SK-N-SH (cell line): ENCODE results near the gene HLF. TPM values are rescaled to one million over a fixed set of nuclear protein-coding genes. Genes with fewer than 3 reads are reported as not detected.

ENCODE experiments used
- CTCF ChIA-PET: fragments of 300-600, 350-600 bp; formaldehyde crosslinking; extraction: SDS; loops from one replicate; lab custom pipeline; 2021; lab: Yijun Ruan, JAX
- POLR2A ChIA-PET: fragments of 350-600 bp; sonication (Branson Sonifier 250); formaldehyde crosslinking; extraction: SDS; loops from one replicate; lab custom pipeline; 2020; ENCODE audit warnings: antibody characterized with exemption, inconsistent platforms; lab: Yijun Ruan, JAX
- DNase-seq: peaks from one replicate; pipeline ENCODE4 v3.0.0; 2012
- H2AFZ ChIP-seq: fragments of 200-600 bp; sonication (generic); 2 replicates; pipeline ENCODE4 v1.8.1; 2016; ENCODE audit warnings: antibody characterized with exemption, mild to moderate bottlenecking, low read depth
- H3F3A ChIP-seq: fragments of 200-600 bp; sonication (generic); replicated peaks from 2 replicates; pipeline ENCODE3; 2016; ENCODE audit warnings: antibody characterized with exemption, mild to moderate bottlenecking; ENCODE audit not compliant: insufficient read depth
- H3K27ac ChIP-seq, 2 experiments: fragments of 200-500 bp in 1 of 2; fragments of 200-600 bp in 1 of 2; sonication (Bioruptor generic) in 1 of 2; sonication (generic), shearing (Covaris generic) in 1 of 2; 2 replicates each; pipeline versions ENCODE4 v1.5.1 to v1.6.1; 2014 to 2016; ENCODE audit warnings: low read depth in 2 of 2, inconsistent platforms in 1 of 2, low read length in 1 of 2, mild to moderate bottlenecking in 1 of 2, mixed read lengths in 1 of 2
- H3K27me3 ChIP-seq: fragments of 200-600 bp; sonication (generic), shearing (Covaris generic); 2 replicates; pipeline ENCODE4 v1.6.1; 2016; ENCODE audit warnings: mixed run types; ENCODE audit not compliant: insufficient read depth
- H3K36me3 ChIP-seq, 2 experiments: fragments of 200-500 bp in 1 of 2; fragments of 200-600 bp in 1 of 2; sonication (Bioruptor generic) in 1 of 2; sonication (generic) in 1 of 2; replicated peaks in 1 of 2; 2 replicates each; pipeline versions ENCODE3 to v1.5.1; 2014 to 2016; ENCODE audit warnings: low read length in 1 of 2, mild to moderate bottlenecking in 1 of 2; ENCODE audit not compliant: insufficient read depth in 2 of 2, control insufficient read depth in 1 of 2
- H3K4me1 ChIP-seq, 2 experiments: fragments of 200-500 bp in 1 of 2; fragments of 200-600 bp in 1 of 2; sonication (Bioruptor generic) in 1 of 2; sonication (generic), shearing (Covaris generic) in 1 of 2; 2 replicates each; pipeline versions ENCODE4 v1.5.1 to v1.6.1; 2014 to 2016; ENCODE audit warnings: low read depth in 1 of 2, low read length in 1 of 2, mixed run types in 1 of 2; ENCODE audit not compliant: insufficient read depth in 2 of 2, control insufficient read depth in 1 of 2
- H3K4me2 ChIP-seq: fragments of 200-600 bp; sonication (generic), shearing (Covaris generic); 2 replicates; pipeline ENCODE4 v1.6.1; 2017; ENCODE audit warnings: mixed run types
- H3K4me3 ChIP-seq, 2 experiments: fragments of 200-500 bp in 1 of 2; fragments of 200-600 bp in 1 of 2; sonication (Bioruptor generic) in 1 of 2; sonication (generic), shearing (Covaris generic) in 1 of 2; 2 replicates each; pipeline versions ENCODE4 v1.5.1 to v1.8.1; 2014 to 2016; ENCODE audit warnings: low read depth in 2 of 2, inconsistent platforms in 1 of 2, low read length in 1 of 2, mild to moderate bottlenecking in 1 of 2, mixed read lengths in 1 of 2, moderate library complexity in 1 of 2
- H3K79me2 ChIP-seq: fragments of 200-600 bp; sonication (generic); 2 replicates; pipeline ENCODE4 v1.8.1; 2017; ENCODE audit warnings: mild to moderate bottlenecking; ENCODE audit not compliant: insufficient read depth
- H3K9ac ChIP-seq: fragments of 200-600 bp; sonication (generic); 2 replicates; pipeline ENCODE4 v1.6.1; 2017; ENCODE audit warnings: mixed run types
- H3K9me2 ChIP-seq: fragments of 200-600 bp; sonication (generic); 2 replicates; pipeline ENCODE4 v1.6.1; 2017; ENCODE audit warnings: mixed run types
- H3K9me3 ChIP-seq: fragments of 200-600 bp; sonication (generic); 2 replicates; pipeline ENCODE4 v1.6.1; 2017; ENCODE audit warnings: mixed run types, mild to moderate bottlenecking, moderate library complexity
- H4K20me1 ChIP-seq: fragments of 200-600 bp; sonication (generic); 2 replicates; pipeline ENCODE4 v1.6.1; 2017; ENCODE audit warnings: mild to moderate bottlenecking, mixed run types; ENCODE audit not compliant: insufficient read depth
- EP300 ChIP-seq, 2 experiments: IDR thresholded peaks; 2 replicates each; pipeline versions ENCODE4 v1.4.0 to v1.6.1; 2012; ENCODE audit warnings: borderline replicate concordance in 1 of 2, low read depth in 1 of 2, low read length in 1 of 2
- EZH2phosphoT487 ChIP-seq: fragments of 200-600 bp; sonication (generic); IDR thresholded peaks from 2 replicates; pipeline ENCODE4 v1.6.1; 2017; ENCODE audit warnings: low read depth, mixed run types, mild to moderate bottlenecking, antibody characterized with exemption, moderate library complexity, borderline replicate concordance
- GATA2 ChIP-seq: sonication (generic); formaldehyde crosslinking; IDR thresholded peaks from 2 replicates; pipeline ENCODE4 v1.5.0; 2020; ENCODE audit warnings: mild to moderate bottlenecking, missing genetic modification reagents
- NFIC ChIP-seq: IDR thresholded peaks from 2 replicates; pipeline ENCODE4 v1.4.0; 2012; ENCODE audit warnings: borderline replicate concordance
- RAD21 ChIP-seq: IDR thresholded peaks from 2 replicates; pipeline ENCODE4 v1.6.1; 2012; ENCODE audit warnings: mild to moderate bottlenecking, low read length
- RCOR1 ChIP-seq: fragments of 150-350 bp; IDR thresholded peaks from 2 replicates; pipeline ENCODE4 v1.6.1; 2017; ENCODE audit warnings: antibody characterized with exemption, low read length
- RXRA ChIP-seq: IDR thresholded peaks from 2 replicates; pipeline ENCODE4 v1.4.0; 2012; ENCODE audit warnings: low read depth, mild to moderate bottlenecking, borderline replicate concordance
- SIN3A ChIP-seq: IDR thresholded peaks from 2 replicates; pipeline ENCODE4 v1.6.1; 2012; ENCODE audit warnings: low read depth, mild to moderate bottlenecking, low read length, moderate library complexity, borderline replicate concordance
- SMC3 ChIP-seq: IDR thresholded peaks from 2 replicates; pipeline ENCODE4 v1.6.1; 2012; ENCODE audit warnings: low read depth, low read length, improper control_type of control experiment
- TAF1 ChIP-seq: IDR thresholded peaks from 2 replicates; pipeline ENCODE4 v1.6.1; 2012; ENCODE audit warnings: low read depth, mild to moderate bottlenecking, low read length, moderate library complexity, borderline replicate concordance
- WGBS: methylation state at CpG from one replicate; pipeline ENCODE4 v1.1.6; 2017; ENCODE audit warnings: low lambda C conversion rate; 5-methylcytosine and 5-hydroxymethylcytosine counted together
- polyA plus RNA-seq, 3 experiments: library from polyadenylated mRNA; depleted of rRNA; stranded (reverse); fragments of >200 nt; gene quantifications; 2 replicates each; pipeline ENCODE4 v1.2.3, GENCODE V29; 2012
- TF ChIP-seq, protein P1 (sequence below): IDR thresholded peaks from 2 replicates; pipeline ENCODE4 v1.4.0; 2012; ENCODE audit warnings: low read depth
- TF ChIP-seq, protein P2 (sequence below): IDR thresholded peaks from 2 replicates; pipeline ENCODE4 v1.4.0; 2012; ENCODE audit warnings: low read depth, borderline replicate concordance
- TF ChIP-seq, protein P3 (sequence below): IDR thresholded peaks from 2 replicates; pipeline ENCODE4 v1.4.0; 2012; ENCODE audit warnings: low read depth, borderline replicate concordance

The HLF gene
- polyA plus RNA-seq, 1 of the 3 experiments (the other 2 are of a cell fraction): 0.03 TPM

DNA sequence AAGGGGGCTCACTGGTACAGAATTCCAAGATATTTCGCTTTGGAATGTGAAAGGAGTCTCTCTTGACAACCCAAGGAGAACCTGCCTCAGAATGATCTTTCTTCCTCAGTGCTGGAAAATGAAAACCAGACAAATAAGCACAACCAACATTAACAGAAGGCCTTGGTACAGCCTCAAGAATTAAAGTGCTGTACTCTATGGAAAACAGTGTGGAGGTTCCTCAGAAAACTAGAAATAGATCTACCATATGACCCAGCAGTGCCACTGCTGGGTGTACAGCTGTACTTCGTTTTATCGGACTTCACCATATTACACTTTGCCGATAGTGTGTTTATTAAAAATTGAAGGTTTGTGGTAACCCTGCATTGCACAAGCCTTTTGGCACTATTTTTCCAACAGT lies 25.2 kb downstream of the HLF start:
- Histone ChIP-seq H4K20me1 (no peaks in the 10 kb centered on the region), H3K9me3 (no peaks in the 10 kb centered on the region)
- CTCF ChIA-PET: interaction anchor here (1.4 to 3.2 kb wide), 5 partner anchors 16 to 297 kb away, joined by 3 to 15 read pairs (median 6); partner anchors contain the start of gene HLF
- DNase-seq: no peak
- TF ChIP-seq EZH2phosphoT487 (no peak), TAF1 (no peak), SMC3 (no peak), GATA2 (no peak), RAD21 (no peak)
- TF ChIP-seq, protein P1, sequence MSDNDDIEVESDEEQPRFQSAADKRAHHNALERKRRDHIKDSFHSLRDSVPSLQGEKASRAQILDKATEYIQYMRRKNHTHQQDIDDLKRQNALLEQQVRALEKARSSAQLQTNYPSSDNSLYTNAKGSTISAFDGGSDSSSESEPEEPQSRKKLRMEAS: no peak
- TF ChIP-seq, protein P2, sequence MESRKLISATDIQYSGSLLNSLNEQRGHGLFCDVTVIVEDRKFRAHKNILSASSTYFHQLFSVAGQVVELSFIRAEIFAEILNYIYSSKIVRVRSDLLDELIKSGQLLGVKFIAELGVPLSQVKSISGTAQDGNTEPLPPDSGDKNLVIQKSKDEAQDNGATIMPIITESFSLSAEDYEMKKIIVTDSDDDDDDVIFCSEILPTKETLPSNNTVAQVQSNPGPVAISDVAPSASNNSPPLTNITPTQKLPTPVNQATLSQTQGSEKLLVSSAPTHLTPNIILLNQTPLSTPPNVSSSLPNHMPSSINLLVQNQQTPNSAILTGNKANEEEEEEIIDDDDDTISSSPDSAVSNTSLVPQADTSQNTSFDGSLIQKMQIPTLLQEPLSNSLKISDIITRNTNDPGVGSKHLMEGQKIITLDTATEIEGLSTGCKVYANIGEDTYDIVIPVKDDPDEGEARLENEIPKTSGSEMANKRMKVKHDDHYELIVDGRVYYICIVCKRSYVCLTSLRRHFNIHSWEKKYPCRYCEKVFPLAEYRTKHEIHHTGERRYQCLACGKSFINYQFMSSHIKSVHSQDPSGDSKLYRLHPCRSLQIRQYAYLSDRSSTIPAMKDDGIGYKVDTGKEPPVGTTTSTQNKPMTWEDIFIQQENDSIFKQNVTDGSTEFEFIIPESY: no peak
- TF ChIP-seq, all 33 proteins: peak for 0
- no peaks in the 10 kb centered on the region for H3F3A ChIP-seq
- H3K4me3 ChIP-seq: no peak overlapping the region
- WGBS: 67% methylated on average over 4 of the region's 4 CpGs
- H3K27me3 ChIP-seq: no peaks in the 10 kb centered on the region
- no peak overlapping the region for H2AFZ ChIP-seq
- H3K9me2 ChIP-seq: no peaks in the 10 kb centered on the region
- no peak overlapping the region for H3K4me2 ChIP-seq
- no peaks in the 10 kb centered on the region for H3K36me3 ChIP-seq
- POLR2A ChIA-PET: no interaction called here
- H3K79me2 ChIP-seq: no peaks in the 10 kb centered on the region
- no peak overlapping the region for H3K9ac ChIP-seq
- H3K4me1 ChIP-seq: peaks cover 0 to 12% of the 10 kb centered on the region in 2 experiments; a peak in 1 of 4 replicates
- no peak overlapping the region for H3K27ac ChIP-seq

GRCh38 chr17:55290492-55291113 lies 25.8 kb downstream of the HLF start:
- Histone ChIP-seq H3K4me2 (no peak overlapping the region), H3K4me3 (no peak overlapping the region), H3F3A (no peaks in the 10 kb centered on the region), H3K27ac (no peak overlapping the region), H3K4me1 (peaks cover 0 to 9% of the 10 kb centered on the region in 2 experiments; a peak in 1 of 4 replicates), H3K9me2 (no peaks in the 10 kb centered on the region), H3K27me3 (no peaks in the 10 kb centered on the region), H2AFZ (no peak overlapping the region), H3K9me3 (no peaks in the 10 kb centered on the region), H3K9ac (no peak overlapping the region), H3K79me2 (no peaks in the 10 kb centered on the region), H3K36me3 (no peaks in the 10 kb centered on the region), H4K20me1 (no peaks in the 10 kb centered on the region)
- WGBS: 53% methylated on average over 5 of the region's 5 CpGs
- TF ChIP-seq SIN3A: no peak
- TF ChIP-seq, protein P1: no peak
- TF ChIP-seq, protein P2: no peak
- no peak for TF ChIP-seq GATA2
- TF ChIP-seq, protein P3, sequence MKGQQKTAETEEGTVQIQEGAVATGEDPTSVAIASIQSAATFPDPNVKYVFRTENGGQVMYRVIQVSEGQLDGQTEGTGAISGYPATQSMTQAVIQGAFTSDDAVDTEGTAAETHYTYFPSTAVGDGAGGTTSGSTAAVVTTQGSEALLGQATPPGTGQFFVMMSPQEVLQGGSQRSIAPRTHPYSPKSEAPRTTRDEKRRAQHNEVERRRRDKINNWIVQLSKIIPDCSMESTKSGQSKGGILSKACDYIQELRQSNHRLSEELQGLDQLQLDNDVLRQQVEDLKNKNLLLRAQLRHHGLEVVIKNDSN: no peak
- no peak for TF ChIP-seq NFIC
- TF ChIP-seq RXRA: no peak
- no peak for TF ChIP-seq RCOR1
- no peak for TF ChIP-seq EP300 (IDR thresholded peaks at IDR 0.05; ENCODE audit: borderline replicate concordance in 1 of 2, low read depth in 1 of 2, low read length in 1 of 2)
- DNase-seq: no peak
- POLR2A ChIA-PET: no interaction called here
- CTCF ChIA-PET: interaction anchor here (1.6 to 3.0 kb wide), 3 partner anchors 17 to 298 kb away, joined by 3 to 11 read pairs (median 6); partner anchors contain the start of gene HLF
